Nephron progenitor cell (in vitro differentiated cells): ENCODE data around the gene GDI1.
A peak's percentile ranks its signal among the peaks of the same experiment; 100 is the strongest.

Experiments used
- DNase-seq: peaks from one replicate; pipeline ENCODE4 v3.0.0; 2021
- H3K27ac Mint-ChIP-seq: 2 replicates; pipeline ENCODE4 v1.8.0; 2021; ENCODE audit warnings: mild to moderate bottlenecking, moderate library complexity, mixed read lengths
- H3K27me3 Mint-ChIP-seq: 2 replicates; pipeline ENCODE4 v1.8.0; 2021; ENCODE audit warnings: mild to moderate bottlenecking, low read depth, mixed read lengths; ENCODE audit not compliant: poor library complexity
- H3K36me3 Mint-ChIP-seq: 2 replicates; pipeline ENCODE4 v1.8.0; 2021; ENCODE audit warnings: low read depth, mixed read lengths
- H3K4me1 Mint-ChIP-seq: 2 replicates; pipeline ENCODE4 v1.8.0; 2021; ENCODE audit warnings: mixed read lengths
- H3K4me3 Mint-ChIP-seq: 2 replicates; pipeline ENCODE4 v1.8.0; 2021; ENCODE audit warnings: mild to moderate bottlenecking, moderate library complexity, mixed read lengths
- H3K9me3 Mint-ChIP-seq: 2 replicates; pipeline ENCODE4 v1.8.0; 2021; ENCODE audit warnings: mild to moderate bottlenecking, moderate library complexity, mixed read lengths
- CTCF ChIP-seq: fragments of 200-600 bp; sonication (generic); IDR thresholded peaks from 2 replicates; pipeline ENCODE4 v1.5.0; 2021; ENCODE audit warnings: antibody characterized with exemption

GDI1 gene

GRCh38 chrX:154477891-154478477 is 41.0 kb downstream of the GDI1 start:
- Mint-ChIP-seq H3K27ac (no peak overlapping the region), H3K4me3 (peak overlapping the region; percentile 83), H3K9me3 (peaks cover 73% of the 10 kb centered on the region), H3K4me1 (peaks cover 20% of the 10 kb centered on the region), H3K27me3 (peaks cover 8% of the 10 kb centered on the region), H3K36me3 (peaks cover 18% of the 10 kb centered on the region)
- TF ChIP-seq CTCF: no peak
- DNase-seq: no peak

GRCh38 chrX:154478728-154479622 is 42.0 kb downstream of the GDI1 start, which contains the start of gene LAGE3:
Gene LAGE3 (minus strand): TSS chrX:154479281. CDS start chrX:154478915, 366 bp downstream.
- H3K36me3 Mint-ChIP-seq: peaks cover 14% of the 10 kb centered on the region
- DNase-seq: peak; percentile 95
- peaks cover 9% of the 10 kb centered on the region for H3K27me3 Mint-ChIP-seq
- H3K4me3 Mint-ChIP-seq: peak within 1 kb of the TSS; percentile 83
- H3K9me3 Mint-ChIP-seq: peaks cover 74% of the 10 kb centered on the region
- no peak within 1 kb of the TSS for H3K27ac Mint-ChIP-seq
- TF ChIP-seq CTCF: no peak
- peaks cover 27% of the 10 kb centered on the region for H3K4me1 Mint-ChIP-seq

- Mint-ChIP-seq H3K9me3 (peaks cover 74% of the 10 kb centered on the region), H3K27me3 (peaks cover 9% of the 10 kb centered on the region), H3K27ac (no peak overlapping the region), H3K4me3 (no peak overlapping the region), H3K36me3 (peaks cover 6% of the 10 kb centered on the region), H3K4me1 (peaks cover 27% of the 10 kb centered on the region)
- TF ChIP-seq CTCF: no peak
- no peak for DNase-seq
Observed at GRCh38 chrX:154481195-154481594, 44.2 kb downstream of the GDI1 start.

- peaks cover 9% of the 10 kb centered on the region for H3K27me3 Mint-ChIP-seq
- TF ChIP-seq CTCF: no peak
- peaks cover 20% of the 10 kb centered on the region for H3K4me1 Mint-ChIP-seq
- H3K9me3 Mint-ChIP-seq: peaks cover 68% of the 10 kb centered on the region
- H3K4me3 Mint-ChIP-seq: no peak overlapping the region
- no peak for DNase-seq
- no peak overlapping the region for H3K27ac Mint-ChIP-seq
- H3K36me3 Mint-ChIP-seq: peaks cover 6% of the 10 kb centered on the region
Observed at GRCh38 chrX:154481911-154482601, 45.1 kb downstream of the GDI1 start.

- H3K4me1 Mint-ChIP-seq: peaks cover 16% of the 10 kb centered on the region
- no peak for TF ChIP-seq CTCF
- no peak overlapping the region for H3K4me3 Mint-ChIP-seq
- H3K9me3 Mint-ChIP-seq: peaks cover 65% of the 10 kb centered on the region
- DNase-seq: no peak
- H3K27ac Mint-ChIP-seq: no peak overlapping the region
- peaks cover 9% of the 10 kb centered on the region for H3K27me3 Mint-ChIP-seq
- H3K36me3 Mint-ChIP-seq: peaks cover 9% of the 10 kb centered on the region
Observed at GRCh38 chrX:154482786-154483185, 45.8 kb downstream of the GDI1 start.
